Ishikawa (cell line): ENCODE measurements around the gene KRT23.

Source experiments
- CEBPB ChIP-seq: IDR thresholded peaks from 2 replicates; pipeline ENCODE4 v1.6.1; 2012
- CREB1 ChIP-seq: IDR thresholded peaks from 2 replicates; pipeline ENCODE4 v1.6.1; 2012; ENCODE audit warnings: low read depth
- EGR1 ChIP-seq: IDR thresholded peaks from 2 replicates; pipeline ENCODE4 v1.6.1; 2012
- EP300 ChIP-seq: IDR thresholded peaks from 2 replicates; pipeline ENCODE4 v1.6.1; 2012; ENCODE audit warnings: borderline replicate concordance
- FOXM1 ChIP-seq: IDR thresholded peaks from 2 replicates; pipeline ENCODE4 v1.6.1; 2012; ENCODE audit warnings: low read depth, borderline replicate concordance
- MAX ChIP-seq: IDR thresholded peaks from 2 replicates; pipeline ENCODE4 v1.6.1; 2012
- NFIC ChIP-seq: IDR thresholded peaks from 2 replicates; pipeline ENCODE4 v1.6.1; 2012
- RAD21 ChIP-seq: IDR thresholded peaks from 2 replicates; pipeline ENCODE4 v1.6.1; 2012; ENCODE audit warnings: low read depth
- REST ChIP-seq: IDR thresholded peaks from 2 replicates; pipeline ENCODE4 v1.6.1; 2012; ENCODE audit warnings: low read depth, mild to moderate bottlenecking
- TAF1 ChIP-seq: IDR thresholded peaks from 2 replicates; pipeline ENCODE4 v1.6.1; 2012; ENCODE audit warnings: low read depth, mild to moderate bottlenecking
- TCF12 ChIP-seq: IDR thresholded peaks from 2 replicates; pipeline ENCODE4 v1.6.1; 2012; ENCODE audit warnings: low read depth
- TEAD4 ChIP-seq: IDR thresholded peaks from 2 replicates; pipeline ENCODE4 v1.6.1; 2012
- USF1 ChIP-seq: IDR thresholded peaks from 2 replicates; pipeline ENCODE4 v1.6.1; 2012
- YY1 ChIP-seq: IDR thresholded peaks from 2 replicates; pipeline ENCODE4 v1.6.1; 2012; ENCODE audit warnings: low read depth
- ZBTB7A ChIP-seq: IDR thresholded peaks from 2 replicates; pipeline ENCODE4 v1.6.1; 2012; ENCODE audit warnings: low read depth

The KRT23 gene

GRCh38 chr17:40937384-40937819, at the start of gene KRT23:
TSS of gene KRT23 (minus strand) at chr17:40937646. CDS start at chr17:40936603, 1,043 bp downstream.
- TF ChIP-seq TAF1 (no peak), ZBTB7A (no peak), CREB1 (no peak), FOXM1 (no peak), TEAD4 (peak; percentile 48), NFIC (peak; percentile 58), EP300 (peak; percentile 50), RAD21 (no peak), TCF12 (peak; percentile 59; the same call in 1 of the 2 replicates), USF1 (peak; percentile 81), YY1 (no peak), EGR1 (peak; percentile 74), MAX (peak; percentile 79), CEBPB (no peak), REST (no peak)

GRCh38 chr17:40986920-40987319, 49.5 kb upstream of the KRT23 start:
- TF ChIP-seq CEBPB (no peak), USF1 (no peak), REST (no peak), TEAD4 (no peak), YY1 (no peak), TAF1 (no peak), MAX (no peak), RAD21 (no peak), TCF12 (no peak), CREB1 (no peak), FOXM1 (no peak), NFIC (no peak), EGR1 (no peak), EP300 (no peak)

GRCh38 chr17:40984226-40984625, 46.8 kb upstream of the KRT23 start, which contains the start of gene KRT40:
TSS of gene KRT40 (minus strand) at chr17:40984326. CDS start at chr17:40984273, 53 bp downstream.
- TF ChIP-seq NFIC = no peak
- TF ChIP-seq ZBTB7A = no peak
- no peak for TF ChIP-seq REST
- TF ChIP-seq CREB1 = no peak
- TF ChIP-seq TAF1 = no peak
- no peak for TF ChIP-seq TCF12
- TF ChIP-seq TEAD4 = no peak
- no peak for TF ChIP-seq YY1
- no peak for TF ChIP-seq CEBPB
- no peak for TF ChIP-seq RAD21
- no peak for TF ChIP-seq USF1
- no peak for TF ChIP-seq FOXM1

- TF ChIP-seq MAX (no peak), TEAD4 (no peak), USF1 (no peak), TCF12 (no peak), TAF1 (no peak), RAD21 (no peak), ZBTB7A (no peak)
Observed at GRCh38 chr17:40981115-40981514, 43.7 kb upstream of the KRT23 start.
